Measurements from ENCODE around the gene ITGA1.
"Not testable (repeated sequence)": the region's sequence is repeated elsewhere in the genome, so short reads cannot be mapped to it uniquely, and the experiment has no call there.

Gene ITGA1

DNA sequence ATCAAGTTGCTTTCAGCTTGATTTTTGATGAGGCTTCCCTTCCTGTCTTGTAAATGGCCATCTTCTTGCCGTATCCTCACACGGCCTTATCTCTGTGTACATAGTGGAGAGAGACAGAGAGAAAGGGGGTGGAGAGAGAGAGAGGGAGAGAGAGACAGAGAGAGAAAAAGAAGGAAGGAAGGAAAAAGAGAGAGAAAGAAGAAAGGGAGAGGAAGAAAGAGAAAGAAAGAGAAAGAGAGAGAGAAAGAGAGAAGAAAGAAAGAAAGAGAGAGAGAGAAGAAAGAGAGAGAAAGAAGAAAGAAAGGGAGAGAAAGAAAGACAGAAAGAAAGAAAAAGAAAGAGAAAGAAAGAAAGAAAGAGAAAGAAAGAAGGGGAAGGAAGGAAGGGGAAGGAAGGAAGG, 46.6 kb downstream of the ITGA1 start:
- DNase-seq, result no peak

DNA sequence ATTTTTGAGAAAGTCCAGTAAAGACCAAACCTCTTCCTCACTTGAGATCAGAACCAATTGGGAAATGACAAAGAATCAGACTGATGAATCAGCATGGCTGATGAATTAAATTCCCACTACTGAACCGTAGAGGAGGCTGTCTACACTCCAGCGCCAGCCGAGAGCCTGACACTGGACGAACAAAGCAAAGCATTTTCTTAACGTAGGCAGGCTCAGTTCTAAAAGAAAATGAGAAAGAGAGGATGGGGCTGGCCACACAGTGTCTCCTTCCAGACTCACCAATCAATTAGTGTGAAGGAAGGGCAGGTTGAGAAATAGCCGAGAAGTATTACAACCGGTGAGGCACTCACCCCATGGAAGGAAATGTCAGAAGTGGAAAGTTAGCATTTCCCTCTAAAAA, 49.4 kb downstream of the ITGA1 start:
- DNase-seq, result no peak

DNA sequence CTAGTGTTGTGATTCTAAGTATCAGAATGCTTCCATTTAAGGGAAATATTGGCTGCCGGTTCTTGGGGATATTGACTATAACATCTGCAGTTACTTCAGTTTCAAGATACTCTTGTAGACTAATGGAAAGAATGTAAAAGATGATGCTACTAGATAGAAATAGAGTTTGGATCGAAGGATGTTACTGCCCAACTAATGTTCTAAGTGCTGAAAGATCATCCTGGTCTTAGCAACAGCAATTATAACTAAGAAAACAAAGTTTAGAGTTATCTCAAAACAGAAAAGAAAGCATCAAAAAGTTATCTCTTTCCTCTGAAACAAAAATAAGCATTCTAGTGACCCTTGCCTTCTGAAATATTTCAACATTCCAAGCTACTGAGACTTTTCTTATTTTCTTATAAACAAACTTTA, 49.9 kb downstream of the ITGA1 start:
- no peak for DNase-seq

DNA sequence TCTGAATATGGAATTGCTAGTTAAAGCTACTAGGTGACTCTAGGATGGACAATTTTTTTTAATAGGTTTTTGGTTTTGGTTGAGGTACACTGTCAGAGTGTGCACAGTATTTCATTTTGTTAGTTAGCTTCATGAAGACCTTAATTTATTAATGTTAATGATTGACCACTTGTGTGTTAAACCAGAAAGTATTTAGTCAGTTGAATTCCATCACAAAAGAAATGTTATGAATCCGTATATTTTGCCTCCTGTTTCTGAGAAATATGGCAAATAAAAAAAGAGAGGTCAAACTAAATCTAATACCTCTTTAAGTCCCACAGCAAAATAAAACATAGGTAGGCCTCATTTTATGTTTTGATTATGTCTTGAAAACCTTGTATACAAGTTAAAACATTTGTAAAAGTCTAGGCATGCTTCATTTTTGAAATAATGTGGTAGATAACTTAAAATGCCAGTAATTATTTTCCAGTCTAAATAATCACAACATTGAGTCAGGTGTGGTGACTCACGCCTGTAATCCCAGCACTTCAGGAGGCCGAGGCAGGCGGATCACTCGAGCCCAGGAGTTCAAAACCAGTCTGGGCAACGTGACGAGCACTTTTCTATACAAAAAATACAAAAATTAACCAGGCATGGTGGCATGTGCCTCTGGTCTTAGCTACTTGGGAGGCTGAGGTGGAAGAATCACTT, 50.8 kb downstream of the ITGA1 start:
- DNase-seq, result no peak

DNA sequence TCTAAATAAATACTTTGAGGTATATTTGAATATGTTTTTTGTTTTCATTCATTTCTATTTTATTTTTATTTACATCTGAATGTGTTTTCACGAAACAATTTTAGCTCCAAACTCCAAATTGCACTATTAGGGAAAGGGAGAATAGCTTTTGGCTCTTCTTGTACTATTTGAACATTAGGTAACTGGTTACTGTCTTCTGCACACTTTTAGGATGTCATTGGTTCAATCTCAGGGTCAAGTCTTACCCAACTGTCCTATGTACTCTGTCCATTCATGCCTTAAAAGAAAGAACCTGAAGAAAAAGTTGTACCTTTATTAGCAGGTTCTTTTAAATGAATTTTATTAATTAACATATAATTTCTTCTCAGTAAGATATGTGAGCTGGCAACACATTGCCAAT, 51.6 kb downstream of the ITGA1 start:
- no peak for DNase-seq

DNA sequence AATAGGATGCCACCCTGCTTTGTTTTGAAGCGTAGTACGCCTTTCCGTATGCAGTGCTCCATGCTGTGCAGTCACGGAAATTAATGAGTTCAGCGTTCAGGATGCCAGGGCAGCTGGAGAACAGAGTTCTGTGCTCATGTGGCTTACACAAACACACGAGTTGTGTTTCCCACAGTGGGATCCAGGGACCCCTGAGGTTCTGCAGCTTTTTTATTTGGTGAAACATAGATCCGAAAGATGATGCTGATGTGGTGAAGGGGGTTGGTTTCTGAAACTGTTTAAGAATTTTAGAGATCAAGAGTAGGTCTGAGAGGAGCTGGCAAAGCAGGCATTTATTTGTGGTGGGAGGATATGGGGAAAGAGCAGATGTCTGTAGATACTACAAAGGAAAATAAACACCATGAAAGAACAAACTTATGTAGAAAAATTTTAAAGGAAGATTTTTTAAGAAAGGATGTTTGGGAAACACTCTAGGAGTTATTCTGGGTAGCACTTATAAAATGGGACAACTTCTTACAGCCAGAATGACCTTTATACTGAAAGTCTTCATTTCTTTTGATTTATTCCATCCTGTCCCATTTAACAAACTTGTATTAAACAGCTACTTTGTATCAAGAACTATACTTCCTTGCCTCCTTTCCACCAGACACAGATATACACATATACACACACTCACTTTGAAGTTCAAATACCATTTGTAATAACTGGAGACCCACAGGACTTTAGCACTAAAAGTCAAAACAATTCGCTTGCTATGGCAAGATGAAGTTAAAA, 52.7 kb downstream of the ITGA1 start:
- DNase-seq, result no peak

DNA sequence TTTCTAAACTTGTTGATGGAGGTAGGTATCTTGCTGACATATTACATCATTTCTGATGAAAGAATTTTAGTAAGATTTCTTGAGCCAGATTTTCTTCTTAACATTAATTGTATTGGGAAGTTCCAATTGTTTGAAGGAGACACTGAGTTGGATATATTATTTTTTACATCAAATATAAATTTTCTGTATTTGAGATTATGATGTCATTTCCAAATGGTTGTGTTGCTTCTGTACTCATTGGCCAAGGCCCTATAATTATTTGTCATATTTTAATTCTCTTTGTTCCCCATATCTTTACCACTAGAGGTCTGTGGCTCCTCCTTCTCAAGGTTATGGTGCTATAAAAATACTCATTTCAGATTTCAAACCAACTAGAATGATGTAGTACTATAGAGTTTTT, 53.4 kb downstream of the ITGA1 start:
- DNase-seq, result no peak

DNA sequence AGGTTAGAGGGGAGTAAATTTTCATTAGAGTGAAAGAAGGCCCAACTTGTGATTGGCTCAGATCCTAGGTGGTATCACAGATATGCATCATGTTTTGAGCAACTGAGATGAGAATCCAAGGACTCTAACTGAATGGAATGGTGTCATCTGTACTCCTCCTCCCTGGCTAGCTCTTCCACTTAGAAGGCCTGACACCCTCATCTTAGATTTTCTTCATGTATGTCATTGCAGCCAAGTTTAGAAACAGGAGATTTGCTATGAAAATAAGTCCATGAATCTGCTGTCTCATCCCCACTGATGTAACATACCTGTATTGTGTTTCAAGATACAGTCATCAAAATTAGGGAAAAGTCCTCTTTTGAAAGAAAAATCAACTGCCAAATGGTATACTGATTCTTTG, 54.4 kb downstream of the ITGA1 start:
- no peak for DNase-seq

DNA sequence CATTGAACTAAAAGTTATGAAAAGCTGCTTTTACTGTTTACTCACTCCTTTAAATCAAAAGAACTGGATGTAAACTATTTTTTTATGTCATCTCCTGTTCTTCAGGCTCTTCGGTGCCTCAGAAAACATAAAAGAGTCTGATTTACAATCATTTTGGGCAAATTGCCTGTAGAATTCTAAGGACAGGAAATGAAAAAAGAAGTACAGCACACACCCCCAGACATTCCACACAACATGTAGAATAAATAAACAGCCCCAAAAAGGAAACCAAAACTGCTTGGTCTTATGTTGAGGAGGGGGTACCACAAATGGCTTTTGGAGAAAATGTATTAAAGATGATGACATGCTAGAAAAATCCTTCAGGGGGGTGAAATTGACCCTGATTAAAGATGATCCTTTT, 57.2 kb downstream of the ITGA1 start:
- DNase-seq, result no peak

DNA sequence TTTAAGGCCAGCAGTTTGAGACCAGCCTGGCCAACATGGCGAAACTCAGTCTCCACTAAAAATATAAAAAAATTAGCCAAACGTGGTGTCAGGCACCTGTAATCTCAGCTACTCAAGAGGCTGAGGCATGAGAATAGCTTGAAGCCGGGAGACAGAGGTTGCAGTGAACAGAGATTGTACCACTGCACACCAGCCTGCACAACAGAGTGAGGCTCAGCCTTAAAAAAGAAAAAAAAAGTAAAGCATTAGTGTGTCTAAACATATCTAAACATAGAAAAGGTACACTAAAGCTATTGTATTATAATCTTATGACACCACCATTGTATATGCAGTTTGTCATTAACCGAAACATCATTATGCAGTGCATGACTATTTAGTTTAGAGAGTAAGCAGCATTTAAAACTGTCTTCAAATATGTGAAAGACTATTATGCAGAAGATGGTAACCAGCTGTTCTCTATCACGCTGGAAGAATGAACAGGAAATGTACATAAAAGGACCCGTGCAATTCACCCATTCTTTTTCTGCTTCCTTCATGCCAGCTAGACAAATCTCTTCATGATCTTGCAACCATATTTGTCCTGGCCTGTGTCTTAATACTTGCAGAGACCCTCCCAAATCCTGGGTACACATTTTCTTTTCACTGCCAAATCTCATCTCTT, 58.6 kb downstream of the ITGA1 start:
- no peak for DNase-seq

DNA sequence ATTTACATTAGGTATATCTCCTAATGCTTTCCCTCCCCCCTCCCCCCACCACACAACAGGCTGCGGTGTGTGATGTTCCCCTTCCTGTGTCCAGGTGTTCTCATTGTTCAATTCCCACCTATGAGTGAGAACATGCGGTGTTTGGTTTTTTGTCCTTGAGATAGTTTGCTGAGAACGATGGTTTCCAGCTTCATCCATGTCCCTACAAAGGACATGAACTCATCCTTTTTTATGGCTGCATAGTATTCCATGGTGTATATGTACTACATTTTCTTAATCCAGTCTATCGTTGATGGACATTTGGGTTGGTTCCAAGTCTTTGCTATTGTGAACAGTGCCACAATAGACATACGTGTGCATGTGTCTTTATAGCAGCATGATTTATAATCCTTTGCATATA, 61.0 kb downstream of the ITGA1 start:
- not testable (repeated sequence) for DNase-seq

DNA sequence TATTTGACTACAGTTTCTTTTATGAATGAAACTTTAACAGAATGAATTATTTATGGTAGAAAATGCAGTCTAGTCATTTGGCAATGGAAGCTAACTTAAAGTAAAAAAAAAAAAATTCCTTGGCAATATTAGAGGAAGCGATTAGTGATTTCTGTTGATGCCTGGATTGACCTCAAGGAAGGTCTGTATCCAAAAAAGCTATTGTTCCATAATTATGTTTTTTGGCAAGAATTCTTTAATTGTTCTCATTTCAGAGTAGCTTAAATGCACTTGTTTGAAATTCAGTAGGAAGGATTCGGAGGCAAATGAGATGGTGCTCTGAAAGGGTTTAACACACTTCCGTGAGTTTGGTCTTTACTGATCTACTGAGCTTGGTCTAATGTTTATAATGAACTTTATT, 61.8 kb downstream of the ITGA1 start:
- DNase-seq, result no peak

DNA sequence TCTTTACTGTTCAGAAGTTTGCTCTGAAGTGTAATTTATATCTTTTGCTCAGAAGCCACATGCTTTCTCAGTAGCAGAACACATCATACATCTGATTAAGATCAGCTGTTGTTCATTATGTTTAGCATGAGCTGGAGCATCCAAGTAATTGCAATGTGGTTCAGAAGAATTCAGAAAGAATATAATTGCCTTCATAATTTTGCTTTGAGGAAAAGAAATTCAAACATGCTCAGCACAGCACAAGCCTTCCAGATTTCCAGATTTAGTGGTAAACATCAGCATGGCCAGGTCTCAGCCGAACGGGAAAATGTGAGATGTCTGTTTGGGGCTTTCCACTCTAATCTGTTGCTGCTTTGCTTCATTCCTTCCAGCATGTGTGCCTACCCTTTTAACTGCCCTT, 65.9 kb downstream of the ITGA1 start:
- DNase-seq, result no peak

DNA sequence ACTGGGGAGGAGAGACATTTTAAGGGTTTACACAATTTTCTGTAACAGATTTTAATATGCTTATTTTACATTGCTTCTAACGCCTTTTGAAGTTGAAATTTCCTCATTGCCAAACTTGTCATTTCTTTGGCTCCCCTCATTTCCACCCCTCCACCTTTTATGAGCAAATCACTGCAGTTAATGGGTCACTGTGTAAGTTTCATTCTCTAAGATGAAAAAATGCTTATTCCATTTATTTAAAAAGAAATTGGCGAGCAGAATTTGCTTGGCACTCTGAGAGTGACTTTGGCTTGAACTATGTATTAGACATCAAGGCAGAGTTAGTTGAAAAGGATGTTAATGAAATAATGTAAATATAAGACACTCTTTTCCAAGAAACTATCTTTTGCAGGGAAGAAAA, 66.6 kb downstream of the ITGA1 start:
- no peak for DNase-seq

DNA sequence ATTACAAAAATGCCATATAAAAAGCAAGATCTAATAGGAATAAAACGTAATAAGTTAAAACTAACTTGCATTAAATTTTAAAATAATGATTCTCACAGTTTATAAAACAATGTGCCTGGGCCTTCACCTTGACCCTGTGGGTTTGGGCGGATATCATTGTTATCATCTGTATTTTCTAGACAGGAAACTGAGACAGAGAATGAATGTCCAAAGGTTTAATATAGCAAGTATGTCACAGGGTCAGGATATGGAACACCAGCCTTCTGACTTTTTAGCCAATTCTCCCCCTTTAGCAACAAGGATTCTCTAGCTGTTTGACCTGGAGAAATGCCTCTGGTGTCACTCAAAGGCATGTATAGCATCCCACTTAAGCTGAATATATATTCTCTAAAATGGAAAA, 67.2 kb downstream of the ITGA1 start:
- DNase-seq, result no peak

DNA sequence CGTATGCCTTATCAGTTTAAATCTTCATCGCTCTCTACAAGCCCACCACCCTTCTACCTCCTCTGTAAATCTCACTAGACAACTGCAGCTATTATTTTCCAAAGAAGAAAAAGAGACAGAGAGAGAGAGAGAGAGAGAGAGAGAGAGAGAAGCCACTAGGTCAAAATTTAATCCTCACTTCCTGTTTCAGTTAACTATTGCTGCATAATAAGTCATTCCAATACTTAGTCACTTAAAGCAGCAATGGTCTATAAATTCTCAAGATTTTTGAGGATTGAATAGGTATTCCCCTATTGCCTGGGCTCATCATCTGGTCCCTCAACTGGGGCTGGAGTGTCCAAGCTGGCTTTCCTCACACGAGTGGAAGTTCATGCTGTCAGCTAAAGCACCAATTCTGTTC, 68.8 kb downstream of the ITGA1 start:
- no peak for DNase-seq

DNA sequence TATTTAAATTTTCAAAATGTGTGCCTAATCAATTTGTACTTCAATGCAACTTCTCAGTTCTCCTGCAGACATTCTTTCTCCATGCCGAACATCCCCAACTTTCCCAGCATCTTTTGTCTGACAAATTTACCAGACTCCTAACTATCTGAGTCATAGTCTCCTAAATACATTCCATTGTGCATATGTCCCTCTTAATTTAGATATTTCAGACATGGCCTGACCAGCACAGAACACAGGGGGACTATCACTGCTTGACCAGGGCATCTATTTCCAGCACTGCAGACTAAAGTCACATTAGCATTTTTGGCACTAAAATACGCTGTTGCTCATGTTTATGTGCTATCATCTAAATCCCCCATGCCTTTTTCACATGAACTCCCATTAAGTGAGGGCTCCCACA, 71.9 kb downstream of the ITGA1 start:
- DNase-seq, result peak; percentile 34

DNA sequence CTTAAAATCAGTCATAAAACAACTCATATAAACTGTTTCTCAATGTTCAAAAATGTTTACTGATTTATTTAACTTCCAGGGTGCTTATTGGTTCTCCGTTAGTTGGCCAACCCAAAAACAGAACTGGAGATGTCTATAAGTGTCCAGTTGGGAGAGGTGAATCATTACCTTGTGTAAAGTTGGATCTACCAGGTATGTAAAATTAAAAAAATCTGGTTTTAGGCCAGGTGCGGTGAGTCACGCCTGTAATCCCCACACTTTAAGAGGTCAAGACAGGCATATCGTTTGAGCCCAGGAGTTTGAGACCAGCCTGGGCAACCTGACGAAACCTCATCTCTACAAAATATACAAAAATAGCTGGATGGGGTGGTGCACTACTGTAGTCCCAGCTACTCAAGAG, 73.7 kb downstream of the ITGA1 start:
- DNase-seq, result no peak

DNA sequence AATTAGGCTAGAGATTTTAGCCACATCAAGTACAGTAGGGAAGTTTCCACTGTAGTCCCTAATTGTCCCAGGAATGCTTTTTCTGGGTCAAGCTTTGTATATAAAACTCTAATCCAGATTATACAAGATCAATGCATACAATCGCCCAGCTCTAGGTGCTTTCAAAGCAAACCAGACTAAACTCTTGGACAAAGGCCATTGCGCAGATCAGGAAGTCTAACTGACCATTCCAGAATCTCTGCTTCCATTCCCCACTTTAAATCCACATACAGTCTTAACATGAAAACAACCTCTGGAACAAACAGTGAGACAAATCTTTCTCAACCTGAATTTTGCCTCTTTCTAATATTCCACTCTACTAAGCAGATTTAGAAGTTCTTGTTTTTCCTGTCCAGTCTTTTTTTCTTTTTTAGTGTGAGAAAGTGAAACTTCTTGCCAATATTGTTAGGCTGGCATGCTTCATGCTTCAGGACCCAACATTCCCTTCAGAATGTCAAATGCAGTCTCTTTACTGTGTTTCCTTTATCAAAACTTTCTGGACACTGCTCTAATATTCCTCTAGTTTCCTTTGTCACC, 76.1 kb downstream of the ITGA1 start:
- DNase-seq, result no peak

DNA sequence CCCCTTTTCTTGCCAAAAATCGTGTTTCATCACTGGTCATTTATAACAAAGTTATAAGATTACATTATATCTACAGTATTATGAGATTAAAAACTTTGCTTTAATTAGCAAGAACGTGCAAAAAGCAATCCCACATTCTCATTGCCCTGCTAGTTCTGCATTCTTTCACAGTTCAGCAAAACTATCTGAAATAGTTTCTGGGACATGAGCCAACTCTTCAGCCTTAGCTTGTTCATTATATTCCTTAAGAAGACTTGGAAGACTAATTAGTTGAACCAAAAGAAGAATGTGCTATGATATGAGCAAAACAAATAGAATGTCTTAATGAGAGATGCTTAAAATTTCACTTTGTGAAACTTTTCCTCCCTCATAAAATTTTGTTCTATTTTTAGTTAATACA, 76.7 kb downstream of the ITGA1 start:
- DNase-seq, result peak; percentile 24

DNA sequence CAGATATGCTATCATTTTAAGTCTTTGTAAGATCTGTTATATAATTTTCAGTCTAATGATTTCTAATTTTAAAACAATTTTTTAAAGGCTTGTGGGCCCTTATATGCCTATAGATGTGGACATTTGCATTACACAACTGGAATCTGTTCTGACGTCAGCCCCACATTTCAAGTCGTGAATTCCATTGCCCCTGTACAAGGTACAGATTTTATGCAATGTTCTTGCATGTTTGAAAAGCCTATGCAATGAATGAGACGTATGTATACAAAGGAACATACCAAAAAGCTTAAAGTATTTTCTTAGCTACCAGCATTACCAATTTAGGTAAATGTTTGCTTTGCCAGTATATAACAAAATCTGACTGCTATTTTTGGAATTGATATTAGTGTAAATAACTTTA, 77.2 kb downstream of the ITGA1 start:
- DNase-seq, result no peak

DNA sequence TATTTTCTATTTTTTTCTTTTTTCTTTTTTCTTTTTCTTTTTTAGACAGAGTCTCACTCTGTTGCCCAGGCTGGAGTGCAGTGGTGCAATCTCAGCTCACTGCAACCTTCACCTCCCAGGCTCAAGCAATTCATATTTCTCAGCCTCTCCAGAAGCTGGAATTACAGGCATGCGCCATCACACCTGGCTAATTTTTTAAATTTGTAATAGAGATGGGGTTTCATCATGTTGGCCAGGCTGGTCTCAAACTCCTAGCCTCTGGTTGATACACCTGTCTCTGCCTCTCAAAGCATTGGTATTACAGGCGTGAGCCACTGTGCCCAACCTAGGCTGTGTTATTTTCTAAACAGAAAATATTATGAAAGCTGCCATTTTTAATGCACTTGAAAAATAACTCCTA, 78.3 kb downstream of the ITGA1 start:
- not testable (repeated sequence) for DNase-seq

DNA sequence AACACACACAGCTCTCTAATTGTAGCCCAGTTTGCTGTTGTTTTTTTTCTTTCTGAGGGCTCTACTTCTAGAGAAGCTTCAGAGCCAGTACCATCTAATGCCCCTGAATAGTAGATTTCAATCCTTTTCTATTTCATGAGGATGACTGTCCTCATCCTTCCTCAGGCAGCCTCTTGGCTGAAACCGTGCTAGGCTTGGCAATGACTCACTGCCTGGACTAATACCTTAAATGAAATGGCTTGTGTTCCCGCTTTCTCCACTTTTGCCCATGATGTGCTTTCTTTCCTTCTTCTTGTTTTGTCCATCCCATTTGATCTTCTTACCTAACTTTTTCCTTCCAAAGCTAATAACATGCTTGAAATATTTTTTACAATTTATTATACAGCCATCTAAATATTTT, 80.1 kb downstream of the ITGA1 start:
- DNase-seq, result peak; percentile 33

DNA sequence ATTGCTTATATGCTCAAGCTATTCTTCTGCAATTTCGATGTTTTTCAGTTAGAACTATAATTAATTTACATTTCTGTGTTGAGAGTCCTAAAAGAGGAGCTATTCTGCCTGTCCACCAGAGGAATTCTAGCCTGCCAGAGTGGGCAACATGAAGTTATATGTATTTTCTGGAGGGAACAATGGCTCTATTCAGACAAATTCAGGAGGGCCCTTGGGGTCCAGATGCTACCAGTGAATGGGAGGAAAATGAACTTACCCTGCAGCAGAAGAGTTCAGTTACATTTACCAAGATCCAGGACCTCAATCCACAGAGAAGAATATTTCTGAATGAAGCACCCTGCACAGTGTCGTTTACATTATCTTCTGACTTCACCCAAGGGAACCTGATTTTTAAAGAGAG, 80.7 kb downstream of the ITGA1 start:
- DNase-seq, result no peak
